Breast epithelium (tissue), 4 donors: ENCODE data around the gene ZNF207. TPM values are rescaled to one million over a fixed set of nuclear protein-coding genes. Genes with fewer than 3 reads are reported as not detected.
"Not testable (repeated sequence)": the region's sequence is repeated elsewhere in the genome, so short reads cannot be mapped to it uniquely, and the experiment has no call there.

Experiments
- DNase-seq, 2 donors: peaks; one replicate each; pipeline ENCODE4 v3.0.0-alpha.2; 2019; ENCODE audit warnings: low spot score in 2 of 2
- H3K27ac ChIP-seq, 2 donors: fragments of 200-600 bp; sonication (generic) in 1 of 2; one replicate each; pipeline ENCODE4 v1.5.1; 2016 to 2019; ENCODE audit warnings: mild to moderate bottlenecking in 1 of 2
- H3K27me3 ChIP-seq, 2 donors: fragments of 200-600 bp; sonication (generic) in 1 of 2; one replicate each; pipeline versions ENCODE4 v1.5.1 to v1.6.0; 2017 to 2019; ENCODE audit warnings: control low read depth in 1 of 2, mild to moderate bottlenecking in 1 of 2
- H3K36me3 ChIP-seq: fragments of 200-600 bp; one replicate; pipeline ENCODE4 v1.5.1; 2019
- H3K4me1 ChIP-seq, 2 donors: fragments of 200-600 bp; sonication (generic); one replicate each; pipeline ENCODE4 v1.5.1; 2016 to 2019; ENCODE audit warnings: control low read depth in 1 of 2
- H3K4me3 ChIP-seq, 3 donors: fragments of 200-600 bp; sonication (generic); 1 replicate in 2 of 3; 2 replicates in 1 of 3; pipeline ENCODE4 v1.5.1; 2016 to 2019; ENCODE audit warnings: mild to moderate bottlenecking in 3 of 3, moderate library complexity in 2 of 3
- H3K9me3 ChIP-seq, 2 donors: fragments of 200-600 bp; sonication (generic) in 1 of 2; one replicate each; pipeline ENCODE4 v1.5.1; 2016 to 2019; ENCODE audit warnings: control low read depth in 1 of 2
- POLR2A ChIP-seq: fragments of 450-650 bp; IDR thresholded peaks from one replicate; pipeline ENCODE4 v1.6.1; 2016; ENCODE audit warnings: antibody characterized with exemption, mild to moderate bottlenecking, moderate library complexity
- POLR2AphosphoS5 ChIP-seq, 3 donors: sonication (generic); formaldehyde crosslinking; IDR thresholded peaks; one replicate each; pipeline ENCODE4 v1.6.1; 2017; ENCODE audit warnings: antibody characterized with exemption in 3 of 3
- intact Hi-C: fragments of 100-400 bp; cut with DNase I; formaldehyde crosslinking; loops from one replicate; pipeline ENCODE4 v1.15.1; 2023; ENCODE audit warnings: low total_unique reads
- total RNA-seq, 3 donors: library from RNA; depleted of rRNA; stranded (reverse); fragments of >200 nt; gene quantifications; one replicate each; pipeline ENCODE4 v1.1.0, GENCODE V29; 2016
- TF ChIP-seq, protein P1 (sequence below), 3 donors: fragments of 450-650 bp; IDR thresholded peaks; one replicate each; pipeline ENCODE4 v1.5.1; 2016 to 2017; ENCODE audit warnings: antibody characterized with exemption in 3 of 3, mild to moderate bottlenecking in 3 of 3, moderate library complexity in 3 of 3

ZNF207 gene
- total RNA-seq, 3 donors from 2014 or later, result 145 to 238 (median 172) TPM

- Histone ChIP-seq H3K27ac (no peak overlapping the region), H3K4me3 (no peak overlapping the region), H3K9me3 (no peaks in the 10 kb centered on the region), H3K4me1 (no peaks in the 10 kb centered on the region), H3K27me3 (no peaks in the 10 kb centered on the region), H3K36me3 (no peaks in the 10 kb centered on the region)
- TF ChIP-seq POLR2AphosphoS5 (IDR thresholded peaks at IDR 0.05), result no peak
- TF ChIP-seq, protein P1, sequence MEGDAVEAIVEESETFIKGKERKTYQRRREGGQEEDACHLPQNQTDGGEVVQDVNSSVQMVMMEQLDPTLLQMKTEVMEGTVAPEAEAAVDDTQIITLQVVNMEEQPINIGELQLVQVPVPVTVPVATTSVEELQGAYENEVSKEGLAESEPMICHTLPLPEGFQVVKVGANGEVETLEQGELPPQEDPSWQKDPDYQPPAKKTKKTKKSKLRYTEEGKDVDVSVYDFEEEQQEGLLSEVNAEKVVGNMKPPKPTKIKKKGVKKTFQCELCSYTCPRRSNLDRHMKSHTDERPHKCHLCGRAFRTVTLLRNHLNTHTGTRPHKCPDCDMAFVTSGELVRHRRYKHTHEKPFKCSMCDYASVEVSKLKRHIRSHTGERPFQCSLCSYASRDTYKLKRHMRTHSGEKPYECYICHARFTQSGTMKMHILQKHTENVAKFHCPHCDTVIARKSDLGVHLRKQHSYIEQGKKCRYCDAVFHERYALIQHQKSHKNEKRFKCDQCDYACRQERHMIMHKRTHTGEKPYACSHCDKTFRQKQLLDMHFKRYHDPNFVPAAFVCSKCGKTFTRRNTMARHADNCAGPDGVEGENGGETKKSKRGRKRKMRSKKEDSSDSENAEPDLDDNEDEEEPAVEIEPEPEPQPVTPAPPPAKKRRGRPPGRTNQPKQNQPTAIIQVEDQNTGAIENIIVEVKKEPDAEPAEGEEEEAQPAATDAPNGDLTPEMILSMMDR (IDR thresholded peaks at IDR 0.05), result no peak
- DNase-seq, result no peak
- intact Hi-C loops, result no loop called here
These were observed 49.0 kb downstream of the ZNF207 start for GRCh38 chr17:32398946-32399345.

DNA sequence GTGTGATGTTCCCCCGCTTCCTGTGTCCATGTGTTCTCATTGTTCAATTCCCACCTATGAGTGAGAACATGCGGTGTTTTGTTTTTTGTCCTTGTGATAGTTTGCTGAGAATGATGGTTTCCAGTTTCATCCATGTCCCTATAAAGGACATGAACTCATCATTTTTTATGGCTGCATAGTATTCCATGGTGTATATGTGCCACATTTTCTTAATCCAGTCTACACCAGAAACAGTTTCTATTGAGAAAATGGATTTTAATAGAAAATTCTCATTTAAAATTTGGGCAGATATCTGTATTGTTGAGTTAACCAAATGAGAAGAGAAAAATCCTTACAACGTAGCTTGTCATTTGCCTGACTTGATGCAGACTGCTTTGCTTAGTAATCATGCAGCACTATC is 60.1 kb downstream of the ZNF207 start:
- H3K9me3 ChIP-seq, H3K4me1 ChIP-seq, H3K27ac ChIP-seq, H3K36me3 ChIP-seq, H3K27me3 ChIP-seq, DNase-seq, intact Hi-C loops, H3K4me3 ChIP-seq: not testable (repeated sequence)

DNA sequence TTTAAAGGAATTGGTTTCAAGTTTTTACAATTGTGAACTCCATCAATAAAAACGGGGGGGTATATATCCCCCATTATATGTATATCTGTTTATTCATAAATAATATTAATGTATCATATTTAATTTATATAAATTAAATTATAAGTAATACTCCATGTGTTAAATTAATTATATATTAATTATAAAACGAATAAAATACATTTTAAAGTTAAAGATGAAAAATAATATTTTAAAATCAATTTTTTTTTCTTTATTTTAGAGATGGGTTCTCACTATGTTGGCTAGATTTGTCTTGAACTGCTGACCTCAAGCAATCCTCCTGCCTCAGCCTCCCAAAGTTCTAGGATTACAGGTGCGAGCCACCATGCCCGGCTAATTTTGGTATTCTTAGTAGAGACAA is 76.9 kb downstream of the ZNF207 start:
- no peak overlapping the region for H3K27ac ChIP-seq
- no peaks in the 10 kb centered on the region for H3K4me1 ChIP-seq
- H3K9me3 ChIP-seq, result peaks cover 11 to 12% of the 10 kb centered on the region in 2 donors
- no peaks in the 10 kb centered on the region for H3K36me3 ChIP-seq
- H3K27me3 ChIP-seq, result no peaks in the 10 kb centered on the region
- TF ChIP-seq POLR2A (no peak), POLR2AphosphoS5 (IDR thresholded peaks at IDR 0.05) (no peak)
- TF ChIP-seq, protein P1 (IDR thresholded peaks at IDR 0.05), result no peak
- H3K4me3 ChIP-seq, result no peak overlapping the region
- no peak for DNase-seq
- intact Hi-C loops, result no loop called here

- TF ChIP-seq POLR2AphosphoS5 (IDR thresholded peaks at IDR 0.05), result no peak
- no peak for TF ChIP-seq POLR2A
- TF ChIP-seq, protein P1 (IDR thresholded peaks at IDR 0.05), result no peak
These were observed 79.6 kb downstream of the ZNF207 start for GRCh38 chr17:32429598-32429997.

More at GRCh38 chr17:32429598-32429997, 79.6 kb downstream of the ZNF207 start:
- no peaks in the 10 kb centered on the region for H3K4me1 ChIP-seq
- no peaks in the 10 kb centered on the region for H3K27me3 ChIP-seq
- DNase-seq, result no peak
- no peaks in the 10 kb centered on the region for H3K36me3 ChIP-seq
- peaks cover 11 to 12% of the 10 kb centered on the region in 2 donors for H3K9me3 ChIP-seq
- H3K27ac ChIP-seq, result no peak overlapping the region
- intact Hi-C loops, result no loop called here
- no peak overlapping the region for H3K4me3 ChIP-seq

Other genes starting within 250 kb of the ZNF207 start
- 10 to 100 TPM; 62.9 to 74.6 (median 72.0) TPM for gene RHOT1, start 207.7 kb upstream of the ZNF207 start, total RNA-seq
- gene RHBDL3, start 84.3 kb upstream of the ZNF207 start, total RNA-seq, result 1 to 10 TPM in 1 of 3 donors, under 1 TPM in 2; 0.16 to 2.0 (median 0.73) TPM
- gene C17orf75, start 8.0 kb upstream of the ZNF207 start, total RNA-seq, result 10 to 100 TPM; 11.5 to 16.5 (median 14.7) TPM
- gene PSMD11, start 94.4 kb downstream of the ZNF207 start, total RNA-seq, result 10 to 100 TPM; 49.2 to 61.9 (median 56.6) TPM
- under 1 TPM; 0.66 to 0.88 (median 0.80) TPM for gene CDK5R1, start 136.8 kb downstream of the ZNF207 start, total RNA-seq